Measurements from ENCODE around the gene PRPF38B. TPM values are rescaled to one million over a fixed set of nuclear protein-coding genes. Genes with fewer than 3 reads are reported as not detected.

Gene PRPF38B
- total RNA-seq, 1 experiment from 2014 or later, result 46.4 TPM

DNA sequence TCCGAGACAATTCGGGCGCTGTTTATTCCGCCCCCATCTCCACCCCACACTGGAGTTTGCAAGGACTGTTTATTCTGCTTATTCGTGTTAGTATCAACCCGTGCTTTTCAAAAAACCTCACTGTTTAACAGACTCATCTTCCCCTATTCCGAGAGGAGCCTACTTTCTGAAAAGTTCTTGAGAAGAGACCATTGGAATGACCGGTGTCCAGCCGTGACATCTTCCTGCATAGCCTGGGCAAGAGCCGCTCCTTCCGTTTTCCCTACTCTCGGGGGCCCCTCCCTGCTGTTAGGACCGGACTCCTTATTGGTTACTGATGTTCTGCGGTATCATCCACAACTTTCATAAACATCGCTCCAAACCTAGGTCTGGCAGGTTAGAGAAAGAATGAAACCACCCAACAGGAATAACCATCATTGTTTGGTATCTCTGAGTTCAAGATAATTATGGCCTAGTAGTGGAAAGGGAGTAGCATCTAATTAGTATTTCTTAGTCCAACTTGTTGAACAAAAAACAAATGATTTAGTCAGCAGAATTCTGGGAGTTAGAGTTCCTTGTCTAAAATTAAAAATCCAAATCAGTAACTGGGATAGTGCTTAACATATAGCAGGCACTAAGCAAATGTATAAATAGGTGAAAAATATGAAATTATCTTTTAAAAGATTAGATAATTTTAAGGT, 55.2 kb downstream of the PRPF38B start:
- CTCF ChIA-PET, result no interaction called here
- intact Hi-C loops (cut with micrococcal nuclease), result loop anchor here (5.0 kb wide), 1 partner anchor 55 kb away; the partner anchor contains the start of gene PRPF38B
- no peaks in the 10 kb centered on the region for H3K27me3 ChIP-seq (ENCODE audit: insufficient read depth, low read length)

More for the DNA sequence above, 55.2 kb downstream of the PRPF38B start:
- Histone ChIP-seq H4K20me1 (ENCODE audit: insufficient read depth) (no peaks in the 10 kb centered on the region), H3K9me2 (ENCODE audit: insufficient read depth) (no peaks in the 10 kb centered on the region), H2AFZ (ENCODE audit: low read depth, low read length, poor library complexity, severe bottlenecking) (no peak overlapping the region), H3K9me3 (ENCODE audit: control insufficient read depth in 1 of 2, insufficient read depth in 1 of 2, low read depth in 1 of 2, low read length in 2 of 2) (no peaks in the 10 kb centered on the region), H3K27ac (ENCODE audit: low read depth, low read length) (peak overlapping the region; percentile 86), H3K79me2 (ENCODE audit: insufficient read depth, low read length) (peaks cover 15% of the 10 kb centered on the region), H3K4me3 (replicated peaks in 1 of 2; ENCODE audit: low read depth in 1 of 2, low read length in 2 of 2) (peak overlapping the region; percentile 65 to 89), H3K4me2 (ENCODE audit: low read length) (peak overlapping the region; percentile 77), H3K36me3 (ENCODE audit: control insufficient read depth in 1 of 2, insufficient read depth in 2 of 2, low read length in 2 of 2) (no peaks in the 10 kb centered on the region), H3K4me1 (ENCODE audit: control insufficient read depth in 1 of 2, insufficient read depth in 2 of 2, low read length in 2 of 2) (peaks cover 3 to 12% of the 10 kb centered on the region in 2 experiments; a peak in 3 of 4 replicates), H3K9ac (ENCODE audit: low read length) (peak overlapping the region; percentile 82)
- ATAC-seq (peak; percentile 78), DNase-seq (ENCODE audit: low read depth, low spot score) (peak; percentile 70)
- ChIA-PET RAD21 (ENCODE audit: low non-redundant PET in 1 of 2, low total read pairs in 2 of 2, uncharacterized antibody in 2 of 2, unreplicated experiment in 2 of 2) (interaction anchor here in 1 of 2 experiments (1.0 kb wide), 1 partner anchor 28 kb away, joined by 3 read pairs; no protein-coding TSS in a partner anchor), POLR2A (no interaction called here)
- BruUV-seq (replicated peaks), result TSS peak; percentile 76
- TF ChIP-seq CEBPB (IDR thresholded peaks at IDR 0.05; ENCODE audit: low read depth) (no peak), ZNF274 (IDR thresholded peaks at IDR 0.05; ENCODE audit: low read depth, low read length) (no peak), POLR2A (IDR thresholded peaks at IDR 0.05; ENCODE audit: borderline replicate concordance, extremely low read depth, insufficient read depth, insufficient read length) (peak; percentile 50), EZH2 (IDR thresholded peaks at IDR 0.05) (no peak), SIN3A (IDR thresholded peaks at IDR 0.05; ENCODE audit: low read depth) (0 out of 2 replicates have a peak, but pooled peaks have one; percentile 3), SP1 (IDR thresholded peaks at IDR 0.05; ENCODE audit: low read depth) (no peak), SRF (IDR thresholded peaks at IDR 0.05; ENCODE audit: low read depth) (no peak), ELF1 (IDR thresholded peaks at IDR 0.05; ENCODE audit: borderline replicate concordance, low read depth) (no peak), CBX3 (IDR thresholded peaks at IDR 0.05; ENCODE audit: low read depth) (no peak), POLR2AphosphoS5 (IDR thresholded peaks at IDR 0.05; ENCODE audit: low read depth, low read length) (peak; percentile 72), RAD21 (IDR thresholded peaks at IDR 0.05; ENCODE audit: low read depth) (no peak), ZFX (IDR thresholded peaks at IDR 0.05) (no peak), TCF7L2 (IDR thresholded peaks at IDR 0.05; ENCODE audit: borderline replicate concordance, extremely low read depth, insufficient read depth, insufficient read length) (no peak), CTCF (IDR thresholded peaks at IDR 0.05 in 2 of 3, conservative IDR thresholded peaks at IDR 0.05 in 1 of 3; ENCODE audit: borderline replicate concordance in 1 of 3, insufficient read depth in 1 of 3, low read depth in 2 of 3, low read length in 2 of 3) (no peak), MAX (IDR thresholded peaks at IDR 0.05) (no peak), ATF3 (IDR thresholded peaks at IDR 0.05) (no peak)
